GM21717 (cell line): Measurements from ENCODE around the gene PHF23.
"Not testable (repeated sequence)": the region's sequence is repeated elsewhere in the genome, so short reads cannot be mapped to it uniquely, and the experiment has no call there.

Source experiments
- ATAC-seq: cut with Tn5 transposase; IDR thresholded peaks from one replicate; pipeline ENCODE4 v1.9.1; 2021; ENCODE audit warnings: mild to moderate bottlenecking, moderate library complexity; ENCODE audit not compliant: unreplicated experiment

Gene PHF23

DNA sequence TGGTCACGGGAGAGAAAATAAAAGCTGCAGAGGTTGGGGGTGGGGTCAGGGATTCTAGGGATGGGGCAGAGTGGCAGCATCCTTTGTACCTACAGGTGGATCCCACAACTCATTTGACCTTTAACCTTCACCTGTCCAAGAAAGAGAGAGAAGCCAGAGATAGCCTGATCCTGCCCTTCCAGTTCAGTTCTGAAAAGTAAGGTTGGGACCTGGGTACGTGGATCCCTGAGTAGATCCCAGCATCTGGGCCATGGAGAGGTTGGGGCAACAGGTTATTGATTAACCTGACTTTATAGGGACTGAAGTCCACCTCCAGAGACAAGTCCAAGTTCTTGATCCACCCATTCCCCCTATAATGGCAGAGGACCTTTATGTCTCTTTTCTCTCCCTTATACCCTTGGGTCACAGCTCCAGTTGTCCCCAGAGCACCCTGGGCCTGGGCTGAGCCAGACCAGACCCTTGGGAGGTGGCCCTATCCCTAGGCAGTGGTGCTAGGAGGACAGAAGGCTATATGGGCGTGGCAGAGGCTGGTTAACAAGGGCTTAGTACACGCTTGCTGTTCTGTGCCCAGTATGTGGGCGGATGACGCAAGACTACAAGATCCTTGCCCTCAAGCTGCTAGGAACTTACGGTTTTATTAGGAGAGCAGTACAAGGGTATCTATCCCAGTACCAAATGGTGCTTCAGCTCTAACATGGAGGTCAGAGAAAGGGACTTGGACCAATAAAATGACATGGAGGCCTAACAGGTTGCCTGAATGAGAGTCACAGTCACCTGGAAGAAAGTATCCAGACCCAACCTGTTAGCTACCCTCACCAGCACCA lies 19.7 kb upstream of the PHF23 start:
- no peak for ATAC-seq

DNA sequence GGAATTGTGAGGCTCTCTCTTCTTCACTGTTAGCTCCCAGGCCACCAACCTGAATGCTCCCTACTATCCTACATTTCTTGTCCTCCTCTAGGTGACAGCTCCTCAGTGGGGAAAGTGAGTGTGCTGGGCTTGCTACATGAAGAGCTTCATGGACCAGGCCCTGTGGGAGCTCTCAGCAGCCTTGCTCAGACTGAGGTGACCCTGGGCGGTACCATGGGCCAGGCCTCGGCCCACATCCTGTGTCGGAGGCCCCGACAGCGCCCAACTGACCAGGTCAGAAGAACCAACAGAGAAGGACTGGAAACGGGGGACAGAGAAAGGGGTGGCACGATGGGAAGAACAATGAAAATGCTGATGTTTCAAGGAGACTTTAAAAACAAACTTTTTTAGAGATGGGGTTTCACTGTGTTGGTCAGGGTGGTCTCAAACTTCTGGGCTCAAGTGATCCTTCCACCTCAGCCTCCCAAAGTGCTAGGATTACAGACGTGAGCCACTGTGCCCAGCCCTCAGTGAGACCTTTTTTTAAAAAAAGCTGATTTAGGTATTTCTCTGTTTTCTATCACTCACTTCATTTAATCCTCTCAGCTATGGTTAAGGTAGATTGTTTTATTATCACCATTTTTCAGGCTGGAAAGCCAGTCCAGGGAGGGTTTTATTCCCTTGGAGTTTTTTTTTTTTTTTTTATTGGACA lies 17.7 kb upstream of the PHF23 start:
- ATAC-seq = no peak

DNA sequence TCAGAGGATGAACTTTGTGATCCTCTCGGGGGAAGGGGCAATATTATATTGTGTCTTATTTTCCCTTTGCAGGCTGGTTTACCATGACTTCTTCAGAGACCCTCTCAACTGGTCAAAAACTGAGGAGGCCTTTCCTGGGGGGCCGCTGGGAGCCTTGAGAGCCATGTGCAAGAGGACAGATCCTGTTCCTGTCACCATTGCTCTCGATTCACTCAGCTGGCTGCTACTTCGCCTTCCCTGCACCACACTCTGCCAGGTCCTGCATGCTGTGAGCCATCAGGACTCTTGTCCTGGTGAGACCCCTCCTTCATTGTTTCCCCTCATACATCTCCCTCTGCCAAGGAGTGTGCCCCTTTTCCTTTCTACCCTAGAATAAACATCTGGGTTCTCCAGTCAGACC lies 15.3 kb upstream of the PHF23 start:
- no peak for ATAC-seq

DNA sequence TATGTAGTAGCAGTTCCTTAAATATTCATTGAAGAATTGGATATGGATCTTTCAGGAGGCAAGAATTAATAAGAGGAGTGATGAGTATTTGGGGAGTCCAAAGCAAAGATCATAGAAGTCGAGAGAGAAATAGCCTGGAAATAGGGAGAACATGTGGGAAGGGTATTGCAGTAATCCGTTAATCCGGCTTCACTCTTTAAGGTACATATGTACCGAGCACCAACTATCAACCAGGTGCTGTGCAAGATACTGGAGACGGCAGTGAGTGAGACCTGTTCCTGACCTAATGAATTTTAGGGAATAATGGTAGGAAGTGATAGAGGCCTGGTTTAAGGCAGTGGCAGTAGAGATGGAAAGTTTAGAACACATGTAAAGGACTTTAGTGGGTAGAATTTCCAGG lies 13.8 kb upstream of the PHF23 start:
- no peak for ATAC-seq

DNA sequence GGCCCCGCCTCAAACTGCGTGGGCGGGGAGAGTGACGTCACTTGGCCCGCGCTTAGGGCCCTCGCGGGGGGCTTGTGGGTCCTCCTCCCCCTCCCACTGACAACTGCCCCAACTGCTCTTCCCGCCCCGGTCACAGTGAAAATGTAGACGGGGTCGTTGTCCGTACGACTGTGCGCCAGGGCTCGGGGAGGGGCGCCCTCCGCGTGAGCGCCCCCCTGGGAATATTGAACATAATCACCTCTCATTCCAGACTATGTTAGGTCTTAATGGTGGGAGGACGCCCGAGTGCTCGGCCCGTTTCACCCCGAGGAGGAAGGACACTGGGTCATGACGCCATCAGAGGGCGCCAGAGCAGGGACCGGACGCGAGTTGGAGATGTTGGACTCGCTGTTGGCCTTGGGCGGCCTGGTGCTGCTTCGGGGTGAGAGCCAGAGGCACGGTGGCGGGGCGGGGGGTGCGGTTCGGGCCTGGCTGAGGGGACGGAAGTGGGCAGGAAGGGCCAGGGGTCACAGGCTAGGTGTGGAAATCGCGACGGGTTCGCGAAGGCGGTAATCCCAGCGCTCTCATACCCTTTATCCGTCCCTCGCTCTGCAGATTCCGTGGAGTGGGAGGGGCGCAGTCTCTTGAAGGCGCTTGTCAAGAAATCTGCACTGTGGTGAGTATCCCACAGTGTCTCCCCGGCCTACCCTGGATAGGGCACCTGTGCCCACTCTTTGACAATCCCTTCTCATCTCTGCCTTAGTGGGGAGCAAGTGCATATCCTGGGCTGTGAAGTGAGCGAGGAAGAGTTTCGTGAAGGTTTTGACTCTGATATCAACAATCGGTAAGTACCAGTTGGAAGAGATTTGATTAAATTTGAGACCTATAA lies 13.2 kb upstream of the PHF23 start, which contains the start of gene ELP5:
Gene ELP5 (plus strand): TSS at position 40 of the 868 bp plus-strand sequence. CDS start 336 bp downstream, at position 376.
- peak; percentile 48 for ATAC-seq

DNA sequence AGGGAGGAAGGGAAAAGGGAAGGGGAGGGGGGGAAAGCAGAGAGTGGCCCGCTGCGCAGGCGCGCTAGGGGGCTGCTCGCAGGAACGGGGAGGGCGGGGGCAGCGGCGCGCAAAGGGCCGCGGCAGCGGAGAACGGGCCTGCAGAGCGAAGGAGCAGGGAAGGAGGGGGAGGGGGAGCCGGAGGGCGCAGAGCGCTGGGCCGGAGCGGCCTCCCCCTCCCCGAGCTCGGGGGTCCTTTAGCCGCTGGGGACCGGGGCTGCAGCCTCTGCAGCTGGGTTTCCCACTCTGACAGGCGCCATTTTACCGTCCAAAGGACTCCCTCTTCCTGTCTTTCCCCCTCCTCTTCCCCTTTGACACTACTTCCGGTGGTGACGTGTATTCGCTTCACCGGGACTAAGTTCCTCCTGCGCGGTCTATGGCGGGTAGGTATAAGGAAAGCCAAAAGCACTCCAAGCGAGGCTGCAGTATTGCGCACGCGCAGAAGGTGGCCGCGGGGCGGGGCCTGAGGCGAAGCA lies 12.5 kb upstream of the PHF23 start, which contains the start of gene CTDNEP1:
Gene CTDNEP1 (minus strand): TSS at position 74 of the 515 bp plus-strand sequence. CDS start 438 bp downstream, outside the sequence.
- ATAC-seq = peak; percentile 68

DNA sequence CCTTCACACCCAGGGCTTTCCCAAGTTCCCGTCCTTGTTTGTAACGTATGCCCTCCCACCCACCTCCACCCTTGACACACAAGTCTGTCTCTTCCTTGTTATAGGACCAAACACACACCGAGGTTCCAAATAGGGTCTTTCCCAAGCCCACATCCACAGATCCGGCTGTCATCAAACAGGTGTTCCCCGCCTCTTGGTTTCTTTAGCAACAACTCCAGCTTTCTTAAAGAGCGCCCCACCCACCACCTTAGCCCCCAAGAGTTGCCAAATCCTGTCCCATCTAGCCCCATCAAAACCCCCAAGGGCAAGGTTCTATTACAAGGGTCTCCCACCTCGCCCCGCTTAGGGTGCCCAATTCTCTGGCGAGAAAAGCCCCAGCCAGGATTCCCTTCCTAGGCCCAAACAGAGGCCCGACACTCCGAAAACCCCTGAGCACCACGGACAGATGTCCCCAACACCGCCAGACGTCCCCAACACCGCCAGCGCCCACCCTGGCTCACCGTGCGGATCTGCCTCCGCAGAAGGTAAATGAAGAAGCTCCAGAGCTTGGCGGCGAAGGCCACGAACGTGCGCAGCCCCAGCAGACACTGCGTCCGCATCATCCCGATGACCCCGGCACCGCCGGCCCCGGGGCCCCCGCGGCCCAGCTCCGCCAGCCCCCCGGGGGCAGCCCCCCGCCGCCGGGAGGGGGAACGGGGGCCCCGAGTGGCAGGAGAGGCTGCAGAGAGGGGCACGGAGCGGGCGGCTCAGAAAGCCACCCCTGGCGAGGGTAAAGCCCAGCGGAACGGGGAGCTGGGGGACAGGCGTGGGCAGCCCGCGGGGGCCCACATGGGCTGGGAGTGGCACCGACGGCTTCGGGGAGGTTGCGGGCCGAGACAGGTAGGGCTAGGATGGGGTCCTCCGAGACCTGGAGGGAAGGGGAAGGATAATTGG lies 11.7 kb upstream of the PHF23 start:
- ATAC-seq = peak; percentile 0

DNA sequence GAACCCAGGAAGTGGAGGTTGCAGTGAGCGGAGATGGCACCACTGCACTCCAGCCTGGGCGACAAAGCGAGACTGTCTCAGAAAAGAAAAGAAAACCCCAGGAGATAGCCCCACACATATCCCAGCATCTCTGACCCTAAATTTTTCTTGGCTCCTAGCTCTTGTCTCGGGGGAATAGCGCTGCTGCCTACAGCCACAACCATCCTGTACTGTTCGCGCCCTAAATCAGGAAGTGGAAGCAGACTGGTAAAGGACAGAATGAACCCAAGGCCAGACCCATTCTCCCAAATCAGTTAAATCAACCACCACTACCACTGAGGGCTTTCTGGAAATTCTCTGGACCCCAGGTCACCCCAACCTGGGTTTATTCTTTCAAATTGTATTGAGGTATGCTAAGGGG lies 10.6 kb upstream of the PHF23 start:
- ATAC-seq = no peak

DNA sequence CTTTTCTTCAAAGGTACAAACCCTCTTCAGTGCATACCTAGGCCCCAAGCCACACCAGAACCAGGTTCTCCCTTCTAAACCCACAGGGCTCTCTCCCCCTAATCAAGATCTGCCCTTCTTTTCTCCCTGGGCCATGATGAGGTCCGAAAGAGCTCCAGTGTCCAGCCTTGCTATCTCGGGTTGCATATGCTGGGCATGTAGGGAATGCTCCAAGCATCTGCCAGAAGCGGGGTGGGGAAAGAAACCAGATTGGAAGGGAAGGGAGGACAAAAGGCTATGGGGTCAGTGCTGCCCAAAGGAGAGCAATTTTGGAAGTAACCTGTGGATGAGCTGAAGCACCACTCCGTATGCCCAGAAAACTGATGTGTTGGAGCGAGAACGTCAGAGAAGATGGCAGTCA lies 10.0 kb upstream of the PHF23 start:
- no peak for ATAC-seq

DNA sequence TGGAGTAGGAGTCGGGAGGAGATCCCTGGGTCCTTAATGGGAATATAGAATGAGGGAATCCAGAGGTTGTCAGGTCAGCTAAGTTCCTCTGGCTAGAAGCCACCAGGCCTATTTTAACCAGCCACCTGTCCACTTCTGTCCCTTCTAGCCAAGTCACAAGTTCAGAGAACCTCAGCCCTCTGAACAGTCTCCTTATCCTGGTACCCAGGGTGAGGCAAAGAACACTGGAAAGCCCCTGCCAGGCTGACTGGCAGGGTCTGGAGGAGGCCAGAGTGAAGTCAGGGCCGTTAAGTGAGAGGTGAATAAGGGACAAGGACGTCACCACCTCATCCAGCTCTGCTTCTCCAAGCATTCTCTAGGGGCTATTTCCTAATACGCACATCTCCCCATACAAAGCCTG lies 9.5 kb upstream of the PHF23 start:
- ATAC-seq = no peak

DNA sequence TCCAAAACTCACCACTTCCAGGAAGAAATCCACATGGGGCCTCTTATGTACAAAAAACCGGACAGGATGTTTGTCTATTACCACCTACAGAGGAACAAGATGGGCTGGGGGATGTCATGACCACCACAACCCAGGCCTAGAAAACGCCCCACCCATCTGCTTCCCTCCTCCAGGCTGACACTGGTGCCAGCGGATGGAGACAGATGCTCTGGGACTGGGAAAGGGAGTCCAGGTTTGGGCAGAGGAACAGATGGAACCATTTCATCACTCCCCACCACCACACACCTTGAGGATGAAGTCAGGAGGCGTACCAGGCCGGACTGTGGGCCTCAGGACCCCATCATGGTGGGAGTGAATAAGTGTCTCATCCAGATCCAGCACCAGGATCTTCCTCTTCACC lies 7.5 kb upstream of the PHF23 start:
- no peak for ATAC-seq

DNA sequence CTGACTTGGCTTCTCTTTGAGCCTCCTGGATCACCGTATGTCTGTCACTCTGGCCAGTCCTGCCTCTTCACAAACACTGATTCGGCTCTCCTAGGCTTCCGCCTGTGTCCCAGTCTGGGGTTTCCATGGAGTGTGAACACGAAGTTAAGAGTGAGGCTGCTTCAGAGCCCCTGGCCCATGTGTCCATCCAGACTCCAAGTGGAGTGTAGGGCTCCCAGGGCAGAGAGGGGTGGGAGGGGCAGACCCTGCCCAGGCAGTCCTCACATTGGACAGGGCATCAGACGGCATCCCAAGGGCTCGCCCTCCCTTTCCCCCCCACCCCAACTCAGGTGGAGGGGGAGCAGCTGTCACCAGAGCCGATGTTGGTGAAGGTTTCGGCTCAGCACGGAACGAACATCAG lies 4.6 kb upstream of the PHF23 start:
- ATAC-seq = not testable (repeated sequence)

DNA sequence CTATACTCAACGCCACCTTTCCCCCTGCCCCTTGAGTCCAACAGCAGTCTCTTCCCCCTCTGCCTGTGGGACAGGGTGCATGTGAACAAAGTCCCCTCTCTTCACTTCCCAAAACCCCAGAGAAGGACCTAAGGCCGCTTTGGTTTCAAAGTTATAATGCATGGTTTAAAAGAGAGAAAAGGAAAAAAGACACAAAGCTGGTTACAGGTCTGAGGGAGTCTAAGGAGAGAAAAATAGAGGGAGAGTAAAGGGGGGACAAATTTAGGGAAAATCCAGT lies 4.1 kb upstream of the PHF23 start:
- no peak for ATAC-seq

DNA sequence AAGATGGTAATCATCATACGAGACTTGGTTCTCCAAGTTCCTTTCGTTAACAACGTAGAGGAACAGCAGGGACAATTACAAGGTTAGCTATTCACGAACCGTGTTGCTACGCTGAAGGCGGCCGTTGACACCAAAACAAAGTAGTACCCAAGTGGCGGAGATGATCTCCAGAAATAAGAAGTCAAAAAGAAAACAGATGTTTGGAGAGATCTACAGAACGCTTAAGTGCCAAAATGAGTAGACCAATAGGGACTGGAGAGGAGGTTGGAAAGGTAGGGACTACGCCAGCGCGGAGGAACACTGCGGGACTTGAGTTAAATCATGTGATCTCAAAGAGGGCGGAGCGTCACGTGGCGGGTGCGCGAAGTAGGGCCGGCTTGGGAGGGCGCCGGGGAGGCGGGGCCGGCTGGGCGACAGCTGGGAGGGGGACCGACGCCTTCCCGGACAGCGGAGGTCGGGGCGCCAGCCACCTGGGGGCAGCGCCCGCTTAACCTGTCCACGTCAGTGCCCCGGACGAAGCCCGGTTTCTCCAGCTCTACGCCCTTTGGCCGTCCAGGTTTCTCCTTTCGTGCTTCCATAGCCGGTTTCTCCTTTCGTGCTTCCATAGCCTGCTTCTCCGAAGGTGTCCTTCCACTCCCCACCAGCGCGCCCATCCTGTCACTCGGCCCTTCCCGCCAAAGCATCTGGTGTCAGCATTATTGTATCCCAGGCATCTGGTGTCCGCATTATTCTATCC lies 3.6 kb upstream of the PHF23 start:
- peak; percentile 38 for ATAC-seq

DNA sequence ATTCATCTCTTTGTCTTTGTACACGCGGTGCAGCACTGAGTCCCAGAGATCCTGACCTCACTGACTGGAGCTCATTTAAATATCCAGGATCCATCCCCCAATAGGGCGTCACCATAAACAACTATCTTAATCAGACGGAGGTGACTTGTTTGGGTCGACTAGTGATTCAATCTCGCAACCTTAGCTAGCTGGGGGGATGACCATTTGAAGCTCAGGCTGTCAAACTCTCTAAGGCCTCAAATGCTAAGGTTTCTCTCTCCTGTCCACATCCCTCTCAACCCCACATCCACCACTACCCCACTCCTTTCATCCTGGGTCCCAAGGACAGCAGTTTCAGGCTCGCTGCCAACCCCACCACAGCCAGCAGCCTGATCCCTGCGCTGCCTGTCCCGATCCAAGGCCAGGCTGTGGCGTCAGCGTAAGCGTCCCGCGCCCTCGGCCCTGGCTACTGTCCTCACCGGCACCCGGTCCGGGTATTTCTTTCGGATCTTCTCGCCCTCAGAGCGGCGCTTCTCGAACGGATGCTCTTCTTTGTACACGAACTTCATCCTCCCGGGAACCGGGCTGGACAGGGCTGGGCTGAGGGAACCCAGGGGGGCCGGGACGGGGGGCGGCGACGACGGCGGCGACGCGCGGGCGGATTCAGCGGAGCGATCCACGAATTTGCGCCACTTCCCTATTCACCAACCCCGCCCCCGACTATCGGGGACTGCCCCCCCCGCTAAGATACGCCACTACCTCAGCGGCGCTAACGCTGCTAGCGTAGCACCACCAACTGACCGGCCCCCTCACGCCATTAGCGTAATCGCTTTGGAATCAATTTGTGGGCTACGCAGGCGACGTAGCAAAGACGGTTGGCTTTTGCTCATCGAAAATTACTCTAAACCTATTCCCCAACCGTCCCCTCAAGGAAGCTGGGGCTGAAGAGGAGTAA lies 2.8 kb upstream of the PHF23 start, which contains the start of gene GABARAP:
Gene GABARAP (minus strand): TSS at position 667 of the 934 bp plus-strand sequence. CDS start 119 bp downstream, at position 548.
- peak; percentile 27 for ATAC-seq

DNA sequence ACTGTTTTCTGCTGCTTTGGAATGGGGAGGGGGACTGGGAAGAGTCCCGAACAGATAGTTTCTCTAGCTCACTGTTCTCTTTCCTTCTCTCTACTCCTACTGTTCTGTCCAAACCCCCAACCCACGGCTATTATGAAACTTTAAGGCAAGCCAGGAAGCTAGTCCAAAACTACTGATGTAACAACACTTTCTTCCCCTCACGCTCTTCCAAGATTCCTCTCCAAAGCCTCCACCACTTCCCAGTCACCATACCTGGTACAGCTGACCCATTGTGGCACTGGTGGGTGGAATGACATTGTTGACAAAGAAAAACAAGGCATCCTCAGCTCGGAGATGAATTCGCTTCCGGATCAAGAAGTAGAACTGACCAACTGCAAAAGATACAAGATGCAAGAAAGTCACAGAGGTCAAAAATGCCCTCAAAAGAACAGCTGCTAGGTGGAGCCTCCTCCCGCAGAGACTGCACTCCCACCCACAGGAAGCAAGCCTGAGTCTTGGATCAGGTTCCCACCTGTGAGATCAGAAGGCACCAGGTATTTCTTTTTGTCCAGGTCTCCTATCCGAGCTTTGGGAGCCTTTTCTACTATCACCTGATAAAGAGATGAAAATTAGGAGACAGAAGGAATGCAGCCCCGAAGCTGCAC lies 2.0 kb upstream of the PHF23 start:
- ATAC-seq = no peak

DNA sequence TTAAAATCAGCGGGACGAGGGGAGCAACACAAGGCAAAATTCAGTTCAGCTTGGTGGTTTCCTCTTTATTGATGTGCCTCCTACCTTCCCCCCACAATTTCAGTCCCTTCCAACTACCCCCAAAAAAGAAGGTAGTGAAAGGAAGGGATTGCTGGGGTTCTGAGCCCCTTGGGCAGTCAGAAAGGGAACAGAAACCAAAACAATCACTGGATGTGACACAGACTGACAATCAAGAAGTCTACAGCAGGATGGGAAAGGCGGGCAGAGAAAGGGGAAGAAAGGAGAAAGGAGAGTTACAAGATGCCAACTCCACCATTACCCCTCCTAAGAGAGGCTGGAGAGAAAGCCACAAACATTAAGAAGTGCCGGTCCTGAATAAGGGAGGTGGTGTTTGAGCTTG lies 1.1 kb upstream of the PHF23 start:
- no peak for ATAC-seq
